COLO668 (cell line): ENCODE results near the gene GRIA1.

Source experiments
- DNase-seq: peaks from one replicate; lab custom pipeline; 2025; ENCODE audit not compliant: unreplicated experiment; lab: John Stamatoyannopoulos, UW

GRIA1 gene

DNA sequence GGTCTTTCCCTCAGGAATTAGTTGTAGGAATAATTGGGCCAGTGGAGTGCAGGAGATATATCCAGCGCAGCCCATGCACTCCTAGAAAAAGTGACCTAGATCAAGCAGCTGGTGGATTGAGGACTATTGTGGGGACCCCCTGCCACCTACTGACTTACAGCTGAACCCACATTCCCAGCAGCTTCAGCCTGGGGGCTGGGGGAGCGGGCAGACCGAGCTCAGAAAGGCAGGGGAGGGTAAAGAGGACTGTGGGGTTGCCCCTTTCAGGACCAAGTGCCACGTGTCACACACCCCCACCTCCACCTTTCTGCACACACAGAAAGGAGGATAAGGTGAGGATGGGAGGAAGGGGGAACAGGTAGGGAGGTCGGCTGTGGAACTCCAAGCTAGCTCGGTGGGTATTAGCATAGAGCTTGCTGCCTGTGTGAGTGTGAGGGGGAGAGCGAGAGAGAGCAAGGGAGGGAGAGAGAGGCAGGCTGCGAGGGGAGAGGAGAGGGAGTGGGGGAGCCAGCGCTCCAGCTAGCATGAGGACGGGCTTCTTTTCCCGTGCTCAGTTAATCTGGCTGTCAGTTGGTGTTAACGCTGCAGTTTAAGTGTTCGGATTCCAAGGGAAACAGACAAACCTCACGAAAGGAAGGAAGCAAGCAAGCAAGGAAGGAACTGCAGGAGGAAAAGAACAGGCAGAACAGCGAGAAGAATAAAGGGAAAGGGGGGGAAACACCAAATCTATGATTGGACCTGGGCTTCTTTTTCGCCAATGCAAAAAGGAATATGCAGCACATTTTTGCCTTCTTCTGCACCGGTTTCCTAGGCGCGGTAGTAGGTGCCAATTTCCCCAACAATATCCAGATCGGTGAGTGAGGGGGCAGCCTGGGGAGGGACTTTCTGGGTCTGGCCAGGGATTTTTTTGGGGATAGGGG lies at the start of gene GRIA1:
Gene GRIA1, plus strand, starts transcription at position 553 of the 920 bp plus-strand sequence.
- no peak for DNase-seq

DNA sequence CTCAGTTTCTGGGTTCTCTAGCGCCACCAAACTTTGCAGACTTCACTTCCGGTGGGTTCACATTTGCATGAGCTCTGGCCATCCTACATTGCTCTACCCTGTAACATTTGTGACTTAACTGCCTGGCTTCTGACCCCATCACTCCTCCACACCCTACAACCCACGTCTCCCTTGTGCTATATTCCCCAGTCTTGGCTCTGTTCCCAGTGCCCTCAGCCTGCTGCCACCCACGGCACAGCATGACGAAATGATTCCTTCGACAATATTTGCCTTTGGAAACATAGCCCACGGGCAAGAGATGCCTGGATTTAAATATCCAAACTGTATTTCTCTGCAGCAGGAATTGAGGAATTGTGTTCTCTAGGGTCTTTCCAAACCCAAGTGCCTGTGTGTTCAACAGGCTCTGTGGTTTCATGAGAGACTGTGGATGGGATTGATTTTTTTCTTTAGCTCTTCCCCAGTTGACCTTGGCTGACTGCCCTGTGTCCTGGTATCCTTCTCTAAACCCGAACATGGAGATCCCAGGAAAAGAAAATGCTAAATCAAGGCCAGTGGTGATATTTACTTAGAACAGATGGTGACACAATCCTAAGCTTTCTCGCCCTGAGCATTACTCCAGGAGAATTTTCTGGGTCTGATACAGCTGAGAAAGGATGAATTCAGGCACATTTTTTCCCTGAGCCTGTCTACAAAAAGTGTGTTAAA lies 44.4 kb upstream of the GRIA1 start:
- DNase-seq, result peak; percentile 66

- DNase-seq, result no peak
Measured at GRCh38 chr5:153447534-153447933, 42.9 kb upstream of the GRIA1 start.

GRCh38 chr5:153456354-153456753 lies 34.1 kb upstream of the GRIA1 start:
- DNase-seq, result no peak

- DNase-seq, result no peak
Measured at GRCh38 chr5:153456993-153457392, 33.5 kb upstream of the GRIA1 start.

DNA sequence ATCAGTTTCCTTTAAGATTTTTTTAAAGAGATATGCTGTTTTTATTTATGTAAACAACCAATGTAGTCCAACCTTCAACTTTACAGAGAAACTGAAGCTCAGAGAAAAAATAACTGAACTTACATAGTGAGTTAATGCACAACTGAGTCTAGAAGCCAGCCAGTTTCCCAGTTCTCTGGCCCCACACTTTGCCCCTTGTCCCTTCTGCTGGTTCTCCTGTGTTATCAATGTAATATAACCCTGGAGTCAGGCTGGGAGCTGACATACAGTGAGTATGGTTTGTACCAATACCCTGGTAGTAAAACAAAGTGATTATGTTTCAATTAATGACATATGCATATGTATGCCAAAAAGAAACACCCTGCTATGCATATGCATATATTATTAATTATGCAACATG lies 32.2 kb upstream of the GRIA1 start:
- DNase-seq, result no peak

DNA sequence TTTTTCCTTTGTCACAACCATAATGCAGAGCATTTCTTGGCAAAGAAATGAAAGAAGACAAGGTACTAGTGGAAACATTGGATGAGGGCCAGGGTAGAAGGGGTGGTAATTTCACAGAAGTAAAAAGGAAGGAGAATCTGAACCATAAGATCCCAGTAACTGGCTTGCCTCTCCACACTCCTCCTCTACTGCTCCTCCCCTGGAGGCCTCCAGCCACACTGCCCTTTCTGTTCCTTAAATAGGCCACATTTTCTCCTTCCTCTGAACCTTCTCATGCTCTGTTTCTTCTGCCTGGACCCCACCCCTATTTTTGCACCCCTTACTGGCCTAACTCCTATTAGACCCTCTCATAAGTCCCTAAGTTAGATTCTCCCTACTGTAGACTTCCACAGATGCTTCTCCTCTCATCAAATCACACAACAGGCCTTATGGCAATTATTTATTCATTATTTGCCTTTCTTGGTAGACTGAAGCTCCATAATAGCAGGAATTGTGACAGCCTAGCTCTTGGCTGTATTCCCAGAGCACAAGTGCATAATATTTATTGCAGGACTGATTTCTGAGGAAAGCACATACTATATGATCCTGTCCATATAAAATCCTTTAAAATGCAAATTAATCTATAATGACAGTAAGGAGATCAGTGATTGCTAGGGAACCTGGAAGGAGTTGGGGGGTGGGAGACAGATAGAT lies 31.3 kb upstream of the GRIA1 start:
- DNase-seq, result no peak

- no peak for DNase-seq
Measured at GRCh38 chr5:153460421-153460820, 30.0 kb upstream of the GRIA1 start.

DNA sequence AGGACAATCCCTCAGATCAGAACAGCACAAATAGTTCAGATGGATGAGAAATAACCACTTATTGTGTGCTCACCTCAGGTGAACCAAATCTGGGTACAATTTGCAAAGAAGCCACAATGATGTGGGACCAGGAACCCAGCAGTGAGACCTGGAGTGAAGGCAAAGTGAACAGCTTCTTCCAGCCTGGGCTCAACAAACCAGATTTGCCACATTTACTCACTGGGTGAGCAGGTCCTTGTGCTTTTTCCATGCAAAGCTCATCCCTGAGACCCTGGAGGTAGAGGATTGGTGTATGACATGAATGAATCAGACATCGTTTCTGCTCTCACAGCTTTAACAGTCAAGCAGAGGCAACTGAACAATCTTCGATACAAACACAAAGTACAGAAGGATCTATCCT lies 29.1 kb upstream of the GRIA1 start:
- no peak for DNase-seq

- DNase-seq, result no peak
Measured at GRCh38 chr5:153463806-153464205, 26.7 kb upstream of the GRIA1 start.

DNA sequence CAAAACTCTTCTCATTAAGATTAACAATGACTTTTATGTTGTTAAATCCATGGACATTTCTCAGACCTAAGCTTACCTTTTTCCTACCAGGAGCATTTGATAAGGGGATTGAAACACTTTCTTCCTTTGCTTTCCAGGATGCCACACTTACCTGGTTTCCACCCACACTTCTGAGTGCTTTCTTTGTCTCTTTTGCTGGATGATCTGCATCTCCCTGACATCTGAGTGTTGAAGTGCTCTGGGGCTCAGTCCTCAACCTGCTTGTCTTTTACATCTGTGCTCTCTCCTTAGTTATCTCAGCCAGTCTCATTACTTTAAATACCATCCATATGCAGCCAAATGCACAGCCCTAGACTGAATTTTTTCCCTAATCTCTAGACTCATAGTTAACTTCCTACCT lies 22.9 kb upstream of the GRIA1 start:
- DNase-seq, result no peak

- DNase-seq, result no peak
Measured at GRCh38 chr5:153469423-153469822, 21.0 kb upstream of the GRIA1 start.

DNA sequence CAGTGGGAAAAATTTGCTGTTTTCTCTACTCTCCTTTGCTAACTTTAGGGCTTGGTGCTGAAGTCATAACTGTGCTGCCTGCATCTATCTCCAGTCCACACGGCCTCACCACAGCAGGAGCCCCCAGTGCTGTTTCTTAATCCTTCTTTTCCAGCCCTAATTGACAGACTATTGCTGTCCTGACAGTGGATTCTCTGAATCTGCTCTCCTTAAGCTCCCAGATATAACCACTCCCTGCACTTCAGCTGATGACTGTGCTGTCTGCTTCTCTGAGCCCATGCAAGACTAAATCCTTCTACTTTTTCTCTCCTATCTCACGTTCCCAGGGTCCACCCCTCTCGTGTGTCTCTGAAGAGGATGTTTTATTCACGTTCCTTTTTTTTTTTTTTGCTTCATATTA lies 19.7 kb upstream of the GRIA1 start:
- no peak for DNase-seq

GRCh38 chr5:153476767-153477166 lies 13.7 kb upstream of the GRIA1 start:
- DNase-seq, result no peak

DNA sequence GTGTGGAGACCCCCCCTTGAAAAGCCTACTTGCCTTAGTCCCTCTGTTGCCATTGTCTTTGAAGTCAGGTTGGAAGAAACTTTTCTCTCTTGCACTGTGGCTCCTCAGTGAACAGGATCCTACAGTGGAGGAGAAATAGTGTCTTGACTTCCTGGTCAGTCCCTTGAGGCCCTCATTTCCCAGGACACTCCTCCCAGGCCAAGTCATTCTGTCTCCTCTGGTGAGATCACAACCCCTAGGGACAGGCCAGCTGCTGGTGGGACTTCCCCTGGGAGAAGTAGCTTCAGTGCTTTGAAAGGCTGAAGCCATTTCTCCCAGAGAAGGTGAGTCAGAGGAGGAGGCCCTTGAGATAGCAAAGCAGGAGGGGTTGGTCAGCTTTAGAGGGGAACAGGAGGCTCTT lies 10.1 kb upstream of the GRIA1 start:
- no peak for DNase-seq

DNA sequence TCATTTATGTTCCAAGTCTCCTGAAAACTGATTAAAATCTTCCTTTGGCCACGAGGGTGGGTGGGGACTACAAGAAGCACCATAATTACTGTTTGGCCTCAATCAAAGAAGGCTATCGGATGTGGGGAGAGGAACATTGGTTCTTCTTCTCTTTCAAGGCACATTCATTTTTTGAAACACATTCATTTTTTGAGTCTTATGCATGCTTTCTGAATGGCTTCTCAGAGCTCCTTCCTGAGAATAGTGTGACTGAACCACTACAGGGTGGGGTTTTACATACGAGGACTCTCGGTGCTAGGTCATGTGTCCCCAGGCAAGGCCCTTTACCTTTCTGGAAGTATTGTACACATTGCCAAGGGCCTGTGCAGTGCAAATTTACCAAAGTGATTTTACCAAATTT lies 7.0 kb upstream of the GRIA1 start:
- DNase-seq, result no peak

- no peak for DNase-seq
Measured at GRCh38 chr5:153485641-153486040, 4.8 kb upstream of the GRIA1 start.

DNA sequence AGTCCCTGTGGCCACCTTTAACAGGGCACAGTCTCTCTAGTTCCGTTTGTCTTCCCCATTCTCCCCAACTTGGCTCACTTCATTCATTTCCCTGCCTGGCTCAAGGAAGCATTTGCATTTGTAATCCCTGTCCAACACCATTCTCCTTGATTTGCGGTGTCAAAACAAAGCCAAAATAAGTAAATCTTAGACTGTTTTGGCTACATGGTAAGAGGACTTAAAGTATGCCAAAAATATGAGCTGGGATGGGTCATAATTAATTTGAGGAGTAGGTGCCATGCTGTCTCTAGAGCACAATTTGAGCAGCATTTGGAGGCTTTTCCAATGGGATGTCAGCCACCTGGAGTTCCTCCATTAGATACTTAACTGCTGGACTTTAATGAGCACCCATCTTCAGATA lies 3.7 kb upstream of the GRIA1 start:
- DNase-seq, result no peak

DNA sequence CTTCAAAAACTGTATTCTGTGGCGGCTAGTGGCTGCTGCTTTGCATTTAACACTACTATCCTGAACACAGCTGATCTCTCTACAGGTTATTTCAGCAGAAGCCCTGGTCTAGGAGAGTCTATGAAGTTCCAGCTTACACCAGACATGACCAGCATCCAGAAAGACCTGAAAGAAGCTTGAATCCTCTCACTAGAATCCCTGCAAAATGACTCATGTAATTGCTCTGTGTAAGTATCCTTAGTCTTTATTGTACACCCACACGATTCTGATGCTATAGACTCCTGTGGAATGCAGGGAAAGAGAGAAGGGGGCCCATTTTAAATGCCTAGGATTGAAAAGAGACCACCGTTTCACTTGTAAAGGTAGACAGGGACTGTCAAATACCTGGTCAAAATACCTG lies 859 bp upstream of the GRIA1 start:
- no peak for DNase-seq

DNA sequence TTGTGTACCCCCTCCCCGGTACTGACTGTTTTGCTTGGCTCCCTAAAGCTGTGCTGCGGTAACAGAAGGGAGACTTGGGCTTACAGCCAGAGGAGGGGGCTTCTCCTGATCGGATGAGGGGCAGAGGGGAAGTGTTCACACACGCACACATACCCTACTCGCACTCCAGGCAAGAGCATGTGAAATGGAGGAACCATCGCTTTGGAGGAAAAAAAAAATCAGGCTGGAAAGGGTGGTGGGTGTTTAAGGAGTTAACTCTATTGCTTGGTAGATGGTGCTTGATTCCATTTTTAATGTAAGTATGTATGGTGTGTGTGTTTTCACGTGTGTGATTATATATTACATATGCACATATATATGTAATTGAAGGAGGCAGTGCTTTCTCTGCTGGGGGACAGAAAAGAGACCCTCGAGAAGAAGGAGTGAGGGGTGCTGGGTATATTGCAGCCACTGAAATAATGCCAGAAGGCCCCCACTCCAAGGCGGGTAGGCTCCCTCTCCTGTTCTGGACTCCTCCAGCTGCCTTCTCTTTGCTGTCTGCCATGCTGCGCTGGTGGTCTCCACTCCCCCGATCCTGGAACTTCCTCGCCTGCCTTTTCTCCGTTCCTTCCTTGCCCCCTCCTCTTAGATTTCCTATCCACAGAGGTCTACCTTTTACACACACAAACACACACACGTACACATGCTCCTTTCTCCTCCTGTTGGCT lies 721 bp downstream of the GRIA1 start:
- DNase-seq, result no peak

DNA sequence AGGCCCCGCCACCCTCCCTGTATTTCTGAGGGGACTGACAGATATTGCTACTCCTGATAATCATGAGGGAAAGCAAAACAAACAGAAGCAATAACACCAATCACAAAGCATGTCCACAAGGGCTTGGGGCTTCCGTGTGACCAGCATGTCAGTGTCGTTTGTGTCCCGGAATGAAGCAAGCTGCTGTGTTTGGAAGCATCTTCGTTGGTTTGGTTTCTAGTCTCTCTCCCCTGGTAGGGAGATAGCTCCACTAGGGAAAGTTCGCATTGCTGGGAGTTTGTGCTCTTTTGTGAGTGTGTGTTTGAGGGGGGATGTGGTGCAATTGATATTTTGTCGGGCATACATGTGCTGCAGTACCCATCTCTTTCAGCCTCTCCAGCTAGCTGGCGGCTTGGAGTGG lies 1.4 kb downstream of the GRIA1 start:
- DNase-seq, result peak; percentile 12
